Embryonic facial prominence (tissue), 1 donor: Measurements from ENCODE around the gene COPS8.

Experiments
- DNase-seq: peaks from one replicate; pipeline ENCODE4 v3.0.0-alpha.2; 2016; ENCODE audit errors: extremely low spot score

COPS8 gene

GRCh38 chr2:237064203-237065070, 21.3 kb upstream of the COPS8 start:
- DNase-seq = no peak

GRCh38 chr2:237065071-237065377, 20.7 kb upstream of the COPS8 start:
- DNase-seq = no peak

GRCh38 chr2:237066396-237066795, 19.3 kb upstream of the COPS8 start:
- DNase-seq = no peak

- no peak for DNase-seq
Measured at GRCh38 chr2:237068005-237068576, 17.6 kb upstream of the COPS8 start.

- peak; percentile 43 for DNase-seq
Measured at GRCh38 chr2:237072067-237072931, 13.4 kb upstream of the COPS8 start.

GRCh38 chr2:237073552-237073951, 12.1 kb upstream of the COPS8 start:
- no peak for DNase-seq

- no peak for DNase-seq
Measured at GRCh38 chr2:237074211-237074993, 11.3 kb upstream of the COPS8 start.

- no peak for DNase-seq
Measured at GRCh38 chr2:237075749-237076599, 9.7 kb upstream of the COPS8 start.

- no peak for DNase-seq
Measured at GRCh38 chr2:237081596-237081995, 4.1 kb upstream of the COPS8 start.

GRCh38 chr2:237083026-237083425, 2.7 kb upstream of the COPS8 start:
- DNase-seq = no peak

- no peak for DNase-seq
Measured at GRCh38 chr2:237084444-237084843, 1.2 kb upstream of the COPS8 start.

- DNase-seq = no peak
Measured at GRCh38 chr2:237090906-237091305, 5.2 kb downstream of the COPS8 start.

- no peak for DNase-seq
Measured at GRCh38 chr2:237091779-237092436, 6.2 kb downstream of the COPS8 start.

GRCh38 chr2:237092506-237092905, 6.8 kb downstream of the COPS8 start:
- no peak for DNase-seq

- no peak for DNase-seq
Measured at GRCh38 chr2:237092920-237093781, 7.5 kb downstream of the COPS8 start.

GRCh38 chr2:237096201-237096600, 10.5 kb downstream of the COPS8 start:
- no peak for DNase-seq

GRCh38 chr2:237096911-237097310, 11.2 kb downstream of the COPS8 start:
- DNase-seq = no peak

GRCh38 chr2:237097326-237097910, 11.7 kb downstream of the COPS8 start:
- DNase-seq = no peak
